Esophagus muscularis mucosa (tissue), 4 donors: Measurements from ENCODE around the gene NCEH1. TPM values are rescaled to one million over a fixed set of nuclear protein-coding genes. Genes with fewer than 3 reads are reported as not detected.
A peak's percentile ranks its signal among the peaks of the same experiment; 100 is the strongest.

Experiments
- DNase-seq: peaks from one replicate; pipeline ENCODE4 v3.0.0-alpha.2; 2017; ENCODE audit errors: extremely low spot score
- H3K27ac ChIP-seq, 4 donors: fragments of 200-600 bp; sonication (generic); replicated peaks in 1 of 4; 1 replicate in 3 of 4; 2 replicates in 1 of 4; pipeline ENCODE4 v1.5.1; 2016 to 2019; ENCODE audit warnings: mild to moderate bottlenecking in 1 of 4
- H3K27me3 ChIP-seq, 4 donors: fragments of 200-600 bp; sonication (generic); one replicate each; pipeline versions ENCODE4 v1.5.1 to v1.6.0; 2016 to 2019
- H3K36me3 ChIP-seq, 4 donors: fragments of 200-600 bp; sonication (generic); one replicate each; pipeline ENCODE4 v1.5.1; 2016 to 2019
- H3K4me1 ChIP-seq, 4 donors: fragments of 200-600 bp; sonication (generic); one replicate each; pipeline ENCODE4 v1.5.1; 2016 to 2019
- H3K4me3 ChIP-seq, 4 donors: fragments of 200-600 bp; sonication (generic); 1 replicate in 2 of 4; 2 replicates in 2 of 4; pipeline ENCODE4 v1.5.1; 2016 to 2019; ENCODE audit warnings: mild to moderate bottlenecking in 4 of 4, moderate library complexity in 1 of 4
- H3K9me3 ChIP-seq, 4 donors: fragments of 200-600 bp; sonication (generic); 1 replicate in 3 of 4; 2 replicates in 1 of 4; pipeline ENCODE4 v1.5.1; 2016 to 2019
- CTCF ChIP-seq, 3 experiments: fragments of 200-600 bp in 2 of 3; fragments of 450-650 bp in 1 of 3; sonication (generic) in 2 of 3; IDR thresholded peaks; one replicate each; pipeline ENCODE4 v1.5.1; 2017 to 2019; ENCODE audit warnings: antibody characterized with exemption in 3 of 3, mild to moderate bottlenecking in 2 of 3, moderate library complexity in 1 of 3
- EP300 ChIP-seq: sonication (generic); formaldehyde crosslinking; IDR thresholded peaks from one replicate; pipeline ENCODE4 v1.6.1; 2017; ENCODE audit warnings: antibody characterized with exemption
- POLR2A ChIP-seq: fragments of 450-650 bp; IDR thresholded peaks from one replicate; pipeline ENCODE4 v1.6.1; 2017; ENCODE audit warnings: antibody characterized with exemption, moderate library complexity, mild to moderate bottlenecking, low read depth
- POLR2AphosphoS5 ChIP-seq, 2 donors: sonication (generic); formaldehyde crosslinking; IDR thresholded peaks; one replicate each; pipeline ENCODE4 v1.6.1; 2017; ENCODE audit warnings: antibody characterized with exemption in 2 of 2
- WGBS: methylation state at CpG from one replicate; pipeline ENCODE4 v1.1.5; 2018; 5-methylcytosine and 5-hydroxymethylcytosine counted together
- intact Hi-C: fragments of 100-400 bp; cut with DNase I; formaldehyde crosslinking; loops from one replicate; pipeline ENCODE4 v1.15.1; 2023
- total RNA-seq, 4 donors: library from RNA; depleted of rRNA; stranded (reverse); fragments of >200 nt; gene quantifications; one replicate each; pipeline versions ENCODE4 v1.1.0 to v1.2.1, GENCODE V29; 2016

Gene NCEH1
- total RNA-seq, 4 donors from 2014 or later = 3.0 to 11.6 (median 3.7) TPM

GRCh38 chr3:172675441-172676193 is 35.2 kb downstream of the NCEH1 start:
- Histone ChIP-seq H3K27me3 (no peaks in the 10 kb centered on the region), H3K4me1 (peaks cover 32 to 43% (median 41%) of the 10 kb centered on the region in 4 donors), H3K4me3 (no peak overlapping the region), H3K36me3 (no peaks in the 10 kb centered on the region), H3K27ac (peak overlapping the region in 1 of 4 donors; percentile 63), H3K9me3 (no peaks in the 10 kb centered on the region)
- DNase-seq = no peak
- 59% methylated on average over 7 of the region's 7 CpGs for WGBS
- TF ChIP-seq CTCF (IDR thresholded peaks at IDR 0.05) (peak; percentile 66 to 83 (median 73)), EP300 (no peak)
- intact Hi-C loops = loop anchor here (5.0 kb wide), 1 partner anchor 72 kb away; no protein-coding TSS in a partner anchor

GRCh38 chr3:172673210-172673679 is 37.6 kb downstream of the NCEH1 start:
- Histone ChIP-seq H3K9me3 (no peaks in the 10 kb centered on the region), H3K4me3 (no peak overlapping the region), H3K36me3 (no peaks in the 10 kb centered on the region), H3K27me3 (no peaks in the 10 kb centered on the region), H3K27ac (no peak overlapping the region), H3K4me1 (peaks cover 30 to 58% (median 41%) of the 10 kb centered on the region in 4 donors)
- TF ChIP-seq EP300 = no peak
- TF ChIP-seq POLR2AphosphoS5 (IDR thresholded peaks at IDR 0.05) = no peak
- TF ChIP-seq CTCF (IDR thresholded peaks at IDR 0.05) = peak; percentile 65 to 75 (median 67)
- WGBS = 46% methylated on average over 2 of the region's 2 CpGs
- intact Hi-C loops = loop anchor here (5.0 kb wide), 1 partner anchor 39 kb away; the partner anchor contains the start of gene NCEH1
- no peak for DNase-seq

GRCh38 chr3:172669021-172669420 is 41.8 kb downstream of the NCEH1 start:
- Histone ChIP-seq H3K36me3 (no peaks in the 10 kb centered on the region), H3K4me1 (peaks cover 32 to 49% (median 36%) of the 10 kb centered on the region in 4 donors), H3K9me3 (no peaks in the 10 kb centered on the region), H3K27ac (no peak overlapping the region), H3K4me3 (no peak overlapping the region), H3K27me3 (no peaks in the 10 kb centered on the region)
- DNase-seq = peak; percentile 47
- intact Hi-C loops = no loop called here
- 63% methylated on average over 4 of the region's 4 CpGs for WGBS
- TF ChIP-seq POLR2A (no peak), EP300 (no peak), POLR2AphosphoS5 (IDR thresholded peaks at IDR 0.05) (no peak), CTCF (IDR thresholded peaks at IDR 0.05) (no peak)

GRCh38 chr3:172666873-172667694 is 43.8 kb downstream of the NCEH1 start:
- no peak overlapping the region for H3K4me3 ChIP-seq
- WGBS = 67% methylated on average over 16 of the region's 16 CpGs
- no peaks in the 10 kb centered on the region for H3K9me3 ChIP-seq
- intact Hi-C loops = no loop called here
- peaks cover 15 to 39% (median 26%) of the 10 kb centered on the region in 4 donors for H3K4me1 ChIP-seq
- DNase-seq = peak; percentile 92
- no peaks in the 10 kb centered on the region for H3K27me3 ChIP-seq
- TF ChIP-seq POLR2A = no peak
- TF ChIP-seq CTCF (IDR thresholded peaks at IDR 0.05) = peak; percentile 85 to 89 (median 86)
- no peaks in the 10 kb centered on the region for H3K36me3 ChIP-seq
- no peak overlapping the region for H3K27ac ChIP-seq
